Trophoblast cell (in vitro differentiated cells and primary cell): ENCODE data around the gene TMEM258.

Experiments
- DNase-seq, 2 donors: peaks; one replicate each; pipeline ENCODE4 v3.0.0-alpha.2; 2016
- H2AFZ ChIP-seq: 2 replicates; pipeline ENCODE4 v1.6.1; 2013; ENCODE audit warnings: low read length, moderate library complexity, mild to moderate bottlenecking; ENCODE audit not compliant: insufficient read depth, poor library complexity
- H2AK5ac ChIP-seq: 2 replicates; pipeline ENCODE4 v1.6.1; 2013; ENCODE audit warnings: mild to moderate bottlenecking, low read length
- H2BK120ac ChIP-seq: 2 replicates; pipeline ENCODE4 v1.6.1; 2013; ENCODE audit warnings: low read length, mild to moderate bottlenecking, moderate library complexity; ENCODE audit not compliant: insufficient read depth, poor library complexity
- H2BK12ac ChIP-seq: 2 replicates; pipeline ENCODE4 v1.6.1; 2013; ENCODE audit warnings: mild to moderate bottlenecking, low read length, moderate library complexity
- H2BK5ac ChIP-seq: 2 replicates; pipeline ENCODE4 v1.6.1; 2013; ENCODE audit warnings: low read length, low read depth, moderate library complexity, mild to moderate bottlenecking; ENCODE audit not compliant: poor library complexity
- H3K14ac ChIP-seq: 2 replicates; pipeline ENCODE4 v1.6.1; 2013; ENCODE audit warnings: mild to moderate bottlenecking, low read length
- H3K18ac ChIP-seq: 2 replicates; pipeline ENCODE4 v1.6.1; 2013; ENCODE audit warnings: mild to moderate bottlenecking, low read length
- H3K23ac ChIP-seq: 2 replicates; pipeline ENCODE4 v1.6.1; 2013; ENCODE audit warnings: low read length
- H3K27ac ChIP-seq: 2 replicates; pipeline ENCODE4 v1.5.1; 2013; ENCODE audit warnings: low read depth, mild to moderate bottlenecking, inconsistent platforms, low read length, moderate library complexity
- H3K27me3 ChIP-seq: 2 replicates; pipeline ENCODE4 v1.6.1; 2013; ENCODE audit warnings: inconsistent platforms, mild to moderate bottlenecking, low read length, moderate library complexity; ENCODE audit not compliant: insufficient read depth
- H3K36me3 ChIP-seq, 2 experiments: 1 replicate in 1 of 2; 2 replicates in 1 of 2; pipeline ENCODE4 v1.6.1; 2013; ENCODE audit warnings: low read length in 2 of 2, mild to moderate bottlenecking in 2 of 2, moderate library complexity in 1 of 2; ENCODE audit not compliant: insufficient read depth in 2 of 2, control insufficient read depth in 1 of 2
- H3K4ac ChIP-seq: 2 replicates; pipeline ENCODE4 v1.6.1; 2013; ENCODE audit warnings: low read depth, mild to moderate bottlenecking, low read length, moderate library complexity
- H3K4me1 ChIP-seq, 2 experiments: 1 replicate in 1 of 2; 2 replicates in 1 of 2; pipeline ENCODE4 v1.6.1; 2013; ENCODE audit warnings: low read length in 2 of 2, mild to moderate bottlenecking in 2 of 2, moderate library complexity in 1 of 2; ENCODE audit not compliant: insufficient read depth in 2 of 2, control insufficient read depth in 1 of 2
- H3K4me2 ChIP-seq: 2 replicates; pipeline ENCODE4 v1.6.1; 2013; ENCODE audit warnings: inconsistent platforms, mild to moderate bottlenecking, low read length, moderate library complexity
- H3K4me3 ChIP-seq: 2 replicates; pipeline ENCODE4 v1.5.1; 2013; ENCODE audit warnings: mild to moderate bottlenecking, low read depth, low read length, inconsistent platforms
- H3K79me1 ChIP-seq: one replicate; pipeline ENCODE4 v1.6.1; 2013; ENCODE audit warnings: low read length
- H3K79me2 ChIP-seq: 2 replicates; pipeline ENCODE4 v1.6.1; 2013; ENCODE audit warnings: low read length, mild to moderate bottlenecking; ENCODE audit not compliant: control insufficient read depth, insufficient read depth, poor library complexity
- H3K9ac ChIP-seq: 2 replicates; pipeline ENCODE4 v1.6.1; 2013; ENCODE audit warnings: mild to moderate bottlenecking, low read length
- H3K9me3 ChIP-seq: 2 replicates; pipeline ENCODE4 v1.6.1; 2013; ENCODE audit warnings: low read depth, mild to moderate bottlenecking, control low read depth, inconsistent platforms, low read length; ENCODE audit not compliant: insufficient read depth
- H4K12ac ChIP-seq: 2 replicates; pipeline ENCODE4 v1.6.1; 2013; ENCODE audit warnings: low read depth, mild to moderate bottlenecking, low read length, moderate library complexity
- H4K8ac ChIP-seq: 2 replicates; pipeline ENCODE4 v1.6.1; 2013; ENCODE audit warnings: low read depth, mild to moderate bottlenecking, low read length, moderate library complexity
- H4K91ac ChIP-seq: one replicate; pipeline ENCODE4 v1.6.1; 2013; ENCODE audit warnings: low read depth, mild to moderate bottlenecking, low read length, moderate library complexity
- WGBS: extraction: QIAGEN DNeasy Blood & Tissue Kit; methylation state at CpG from one replicate; pipeline ENCODE4 v1.1.7; 2013; ENCODE audit warnings: missing lambda C conversion rate; ENCODE audit not compliant: insufficient read length, insufficient coverage; ENCODE audit errors: extremely low coverage; 5-methylcytosine and 5-hydroxymethylcytosine counted together

The TMEM258 gene

GRCh38 chr11:61814958-61815789 is 22.8 kb upstream of the TMEM258 start:
- H3K4me2 ChIP-seq, result peak overlapping the region; percentile 82
- peak; percentile 99 to 100 for DNase-seq
- peak overlapping the region; percentile 85 for H3K18ac ChIP-seq
- peaks cover 11% of the 10 kb centered on the region for H3K79me2 ChIP-seq
- H4K12ac ChIP-seq, result peak overlapping the region; percentile 55
- peak overlapping the region; percentile 71 for H2AK5ac ChIP-seq
- peak overlapping the region; percentile 86 for H3K4me3 ChIP-seq
- peak overlapping the region; percentile 73 for H3K4ac ChIP-seq
- H3K14ac ChIP-seq, result peak overlapping the region; percentile 93
- H3K79me1 ChIP-seq, result peaks cover 26% of the 10 kb centered on the region
- peak overlapping the region; percentile 88 for H3K27ac ChIP-seq
- no peaks in the 10 kb centered on the region for H3K27me3 ChIP-seq
- H3K9ac ChIP-seq, result peak overlapping the region; percentile 83
- H4K8ac ChIP-seq, result peak overlapping the region; percentile 90
- H2BK12ac ChIP-seq, result peak overlapping the region; percentile 26
- H2BK120ac ChIP-seq, result peak overlapping the region; percentile 91
- peaks cover 34 to 38% of the 10 kb centered on the region in 2 experiments for H3K36me3 ChIP-seq
- peaks cover 0 to 8% of the 10 kb centered on the region in 2 experiments for H3K4me1 ChIP-seq
- peak overlapping the region; percentile 96 for H4K91ac ChIP-seq
- WGBS, result no CpG with 5 or more reads among the region's 66 CpGs
- no peak overlapping the region for H3K23ac ChIP-seq
- H2BK5ac ChIP-seq, result peak overlapping the region; percentile 87
- H2AFZ ChIP-seq, result peak overlapping the region; percentile 70
- H3K9me3 ChIP-seq, result no peaks in the 10 kb centered on the region

GRCh38 chr11:61814247-61814957 is 22.0 kb upstream of the TMEM258 start:
- Histone ChIP-seq H3K27ac (peak overlapping the region; percentile 88), H2AFZ (peak overlapping the region; percentile 70), H2BK5ac (peak overlapping the region; percentile 84), H2BK12ac (peak overlapping the region; percentile 38), H3K4me2 (peak overlapping the region; percentile 82), H3K4ac (peak overlapping the region; percentile 24), H2AK5ac (peak overlapping the region; percentile 24), H3K9me3 (no peaks in the 10 kb centered on the region), H3K14ac (peak overlapping the region; percentile 60), H2BK120ac (peak overlapping the region; percentile 54), H4K8ac (peak overlapping the region; percentile 90), H3K9ac (peak overlapping the region; percentile 79), H3K36me3 (peaks cover 38 to 45% of the 10 kb centered on the region in 2 experiments), H3K4me3 (no peak overlapping the region), H3K23ac (no peak overlapping the region), H3K18ac (peak overlapping the region; percentile 85), H3K79me1 (peaks cover 26% of the 10 kb centered on the region), H3K27me3 (no peaks in the 10 kb centered on the region), H4K91ac (peak overlapping the region; percentile 85), H3K4me1 (peaks cover 0 to 8% of the 10 kb centered on the region in 2 experiments), H4K12ac (peak overlapping the region; percentile 55), H3K79me2 (peaks cover 11% of the 10 kb centered on the region)
- no CpG with 5 or more reads among the region's 16 CpGs for WGBS
- DNase-seq, result peak; percentile 83 to 90

DNA sequence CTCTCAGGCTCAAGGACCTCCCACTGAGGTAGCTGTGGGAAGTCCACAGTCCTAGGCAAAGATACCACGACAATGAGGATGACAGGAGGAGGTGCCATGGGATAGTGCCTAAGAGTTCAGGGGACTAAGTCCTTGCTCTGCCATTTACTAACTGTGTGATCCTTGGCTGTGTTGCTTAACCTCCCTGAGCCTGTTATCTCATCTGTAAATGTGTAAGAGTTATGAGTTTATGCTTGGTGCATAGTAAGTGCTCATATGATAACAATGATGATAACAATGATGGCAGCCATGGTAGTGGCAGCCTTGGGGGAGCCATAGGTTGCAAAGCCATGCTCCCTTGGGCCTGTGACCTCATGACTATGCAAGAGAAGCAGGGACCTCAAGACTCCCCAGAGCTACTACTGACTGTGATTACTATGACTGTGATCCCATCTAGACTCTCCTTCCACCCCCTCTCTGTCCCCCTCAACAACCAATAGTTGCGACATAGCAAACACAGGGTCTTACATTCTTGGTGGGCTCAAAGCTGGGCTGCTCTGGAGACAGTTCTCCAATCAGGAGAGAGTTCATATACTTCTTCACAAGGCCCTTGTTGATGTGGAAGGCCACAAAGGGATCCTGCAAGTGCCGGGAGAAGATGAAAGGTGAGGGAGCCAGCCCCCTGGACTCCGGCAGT is 20.5 kb upstream of the TMEM258 start:
- DNase-seq, result peak; percentile 58 to 77
- H3K4ac ChIP-seq, result no peak overlapping the region
- H4K8ac ChIP-seq, result no peak overlapping the region
- no peak overlapping the region for H3K23ac ChIP-seq
- H3K9ac ChIP-seq, result no peak overlapping the region
- H4K12ac ChIP-seq, result no peak overlapping the region
- no peak overlapping the region for H4K91ac ChIP-seq
- H3K27me3 ChIP-seq, result no peaks in the 10 kb centered on the region
- H2BK5ac ChIP-seq, result no peak overlapping the region
- H3K79me1 ChIP-seq, result peaks cover 26% of the 10 kb centered on the region
- H3K14ac ChIP-seq, result no peak overlapping the region
- no peak overlapping the region for H2BK120ac ChIP-seq
- peaks cover 47 to 60% of the 10 kb centered on the region in 2 experiments for H3K36me3 ChIP-seq
- H3K4me2 ChIP-seq, result no peak overlapping the region
- H3K4me1 ChIP-seq, result peaks cover 0 to 7% of the 10 kb centered on the region in 2 experiments
- no peak overlapping the region for H2AFZ ChIP-seq
- peaks cover 11% of the 10 kb centered on the region for H3K79me2 ChIP-seq
- no peak overlapping the region for H2BK12ac ChIP-seq
- no peak overlapping the region for H3K27ac ChIP-seq
- no peak overlapping the region for H2AK5ac ChIP-seq
- H3K9me3 ChIP-seq, result no peaks in the 10 kb centered on the region
- WGBS, result no CpG with 5 or more reads among the region's 4 CpGs
- no peak overlapping the region for H3K4me3 ChIP-seq
- no peak overlapping the region for H3K18ac ChIP-seq

GRCh38 chr11:61811831-61812230 is 19.4 kb upstream of the TMEM258 start:
- H3K18ac ChIP-seq, result no peak overlapping the region
- no peaks in the 10 kb centered on the region for H3K9me3 ChIP-seq
- H3K9ac ChIP-seq, result no peak overlapping the region
- no peak overlapping the region for H3K23ac ChIP-seq
- H3K14ac ChIP-seq, result no peak overlapping the region
- no peak overlapping the region for H4K91ac ChIP-seq
- H4K12ac ChIP-seq, result no peak overlapping the region
- no peak overlapping the region for H3K4me2 ChIP-seq
- no peak overlapping the region for H2AFZ ChIP-seq
- no peak overlapping the region for H3K4ac ChIP-seq
- peaks cover 10% of the 10 kb centered on the region for H3K79me2 ChIP-seq
- H3K79me1 ChIP-seq, result peaks cover 24% of the 10 kb centered on the region
- H3K27me3 ChIP-seq, result no peaks in the 10 kb centered on the region
- H4K8ac ChIP-seq, result no peak overlapping the region
- no peak overlapping the region for H3K27ac ChIP-seq
- H3K4me3 ChIP-seq, result no peak overlapping the region
- no peak for DNase-seq
- H2AK5ac ChIP-seq, result no peak overlapping the region
- no CpG with 5 or more reads among the region's 5 CpGs for WGBS
- H2BK5ac ChIP-seq, result no peak overlapping the region
- no peak overlapping the region for H2BK120ac ChIP-seq
- no peak overlapping the region for H2BK12ac ChIP-seq
- H3K36me3 ChIP-seq, result peaks cover 52 to 66% of the 10 kb centered on the region in 2 experiments
- peaks cover 0 to 7% of the 10 kb centered on the region in 2 experiments for H3K4me1 ChIP-seq
